ENCODE data around the gene TBCCD1.

- TF ChIP-seq, protein P1, sequence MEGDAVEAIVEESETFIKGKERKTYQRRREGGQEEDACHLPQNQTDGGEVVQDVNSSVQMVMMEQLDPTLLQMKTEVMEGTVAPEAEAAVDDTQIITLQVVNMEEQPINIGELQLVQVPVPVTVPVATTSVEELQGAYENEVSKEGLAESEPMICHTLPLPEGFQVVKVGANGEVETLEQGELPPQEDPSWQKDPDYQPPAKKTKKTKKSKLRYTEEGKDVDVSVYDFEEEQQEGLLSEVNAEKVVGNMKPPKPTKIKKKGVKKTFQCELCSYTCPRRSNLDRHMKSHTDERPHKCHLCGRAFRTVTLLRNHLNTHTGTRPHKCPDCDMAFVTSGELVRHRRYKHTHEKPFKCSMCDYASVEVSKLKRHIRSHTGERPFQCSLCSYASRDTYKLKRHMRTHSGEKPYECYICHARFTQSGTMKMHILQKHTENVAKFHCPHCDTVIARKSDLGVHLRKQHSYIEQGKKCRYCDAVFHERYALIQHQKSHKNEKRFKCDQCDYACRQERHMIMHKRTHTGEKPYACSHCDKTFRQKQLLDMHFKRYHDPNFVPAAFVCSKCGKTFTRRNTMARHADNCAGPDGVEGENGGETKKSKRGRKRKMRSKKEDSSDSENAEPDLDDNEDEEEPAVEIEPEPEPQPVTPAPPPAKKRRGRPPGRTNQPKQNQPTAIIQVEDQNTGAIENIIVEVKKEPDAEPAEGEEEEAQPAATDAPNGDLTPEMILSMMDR (IDR thresholded peaks at IDR 0.05; ENCODE audit: control extremely low read depth in 1 of 3, insufficient read depth in 1 of 3, low read depth in 1 of 3, low read length in 3 of 3) = no peak
- TF ChIP-seq POLR2AphosphoS5 (IDR thresholded peaks at IDR 0.05; ENCODE audit: low read depth, low read length) (no peak), CBX8 (IDR thresholded peaks at IDR 0.05; ENCODE audit: borderline replicate concordance, low read depth, low read length) (no peak), CEBPB (IDR thresholded peaks at IDR 0.05; ENCODE audit: low read depth, low read length) (no peak), TEAD4 (IDR thresholded peaks at IDR 0.05; ENCODE audit: low read depth, low read length) (no peak), TAF1 (IDR thresholded peaks at IDR 0.05; ENCODE audit: low read depth, low read length) (no peak), HDAC6 (IDR thresholded peaks at IDR 0.05; ENCODE audit: low read depth, low read length) (no peak), EZH2 (IDR thresholded peaks at IDR 0.05; ENCODE audit: low read depth, low read length, severe bottlenecking) (no peak)
- TF ChIP-seq, protein P2, sequence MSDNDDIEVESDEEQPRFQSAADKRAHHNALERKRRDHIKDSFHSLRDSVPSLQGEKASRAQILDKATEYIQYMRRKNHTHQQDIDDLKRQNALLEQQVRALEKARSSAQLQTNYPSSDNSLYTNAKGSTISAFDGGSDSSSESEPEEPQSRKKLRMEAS (IDR thresholded peaks at IDR 0.05) = no peak
Measured at GRCh38 chr3:186612065-186612464, 44.9 kb upstream of the TBCCD1 start.
